Muscle layer of colon (tissue), 2 donors: ENCODE measurements around the gene ETFA.
"Not testable (repeated sequence)": the region's sequence is repeated elsewhere in the genome, so short reads cannot be mapped to it uniquely, and the experiment has no call there.

Experiments
- H3K27ac ChIP-seq: one replicate; pipeline ENCODE4 v1.7.0; 2013; ENCODE audit warnings: low read depth, mild to moderate bottlenecking, low read length, moderate library complexity
- H3K27me3 ChIP-seq, 2 donors: one replicate each; pipeline ENCODE4 v1.7.0; 2013; ENCODE audit warnings: low read length in 2 of 2, mild to moderate bottlenecking in 2 of 2; ENCODE audit not compliant: insufficient read depth in 2 of 2, control insufficient read depth in 1 of 2
- H3K36me3 ChIP-seq: one replicate; pipeline ENCODE4 v1.7.0; 2013; ENCODE audit warnings: mild to moderate bottlenecking, low read length; ENCODE audit not compliant: insufficient read depth
- H3K4me1 ChIP-seq: one replicate; pipeline ENCODE4 v1.7.0; 2013; ENCODE audit warnings: mild to moderate bottlenecking, low read length; ENCODE audit not compliant: insufficient read depth
- H3K4me3 ChIP-seq, 2 donors: one replicate each; pipeline ENCODE4 v1.7.0; 2013; ENCODE audit warnings: low read length in 2 of 2, low read depth in 1 of 2, mild to moderate bottlenecking in 1 of 2, moderate library complexity in 1 of 2
- H3K9ac ChIP-seq: one replicate; pipeline ENCODE4 v1.7.0; 2013; ENCODE audit warnings: low read length
- H3K9me3 ChIP-seq: one replicate; pipeline ENCODE4 v1.7.0; 2013; ENCODE audit warnings: mild to moderate bottlenecking, low read length
- donor health status: abdominal sarcoma.
- donor health status: Adenocarcinoma of cecum.

The ETFA gene

DNA sequence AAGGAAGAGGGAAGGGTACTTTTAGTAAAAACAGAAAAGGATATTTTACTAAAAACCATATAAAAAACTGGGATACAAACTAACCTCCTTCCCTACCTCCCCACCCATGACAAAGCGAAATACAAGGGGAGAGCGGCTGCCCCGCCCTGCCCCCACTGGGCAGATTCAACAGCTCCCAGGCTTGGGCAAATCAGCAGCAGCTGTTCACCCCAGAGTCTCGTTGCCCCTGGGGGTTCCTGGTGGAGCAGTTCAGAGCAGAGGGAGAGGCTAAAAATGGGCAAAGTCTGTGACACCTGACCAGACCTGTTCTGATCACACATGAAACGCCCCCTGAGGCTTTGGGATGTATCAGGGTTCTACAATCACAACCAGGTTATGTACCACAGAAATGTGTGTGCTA is 2.5 kb upstream of the ETFA start:
- Histone ChIP-seq H3K36me3 (no peaks in the 10 kb centered on the region), H3K9ac (no peak overlapping the region), H3K27ac (no peak overlapping the region), H3K27me3 (no peaks in the 10 kb centered on the region), H3K4me3 (no peak overlapping the region), H3K9me3 (no peaks in the 10 kb centered on the region), H3K4me1 (peaks cover 12% of the 10 kb centered on the region)

DNA sequence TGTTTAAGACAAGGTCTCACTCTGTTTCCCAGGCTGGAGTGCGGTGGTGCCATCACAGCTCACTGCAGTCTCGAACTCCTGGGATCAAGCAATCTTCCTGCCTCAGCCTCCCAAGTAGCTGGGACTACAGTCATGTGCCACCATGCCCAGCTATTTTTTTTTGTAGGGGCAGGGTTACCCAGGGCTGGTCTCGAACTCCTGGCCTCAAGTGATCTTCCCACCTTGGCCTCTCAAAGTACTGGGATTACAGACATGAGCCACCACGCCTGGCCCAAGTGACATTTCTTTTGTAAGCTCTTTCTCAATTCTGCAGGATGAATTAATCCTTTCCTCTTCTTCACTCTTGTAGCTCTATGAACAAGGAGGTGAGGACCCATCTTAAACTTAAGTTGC is 1.9 kb upstream of the ETFA start:
- H3K9me3 ChIP-seq, H3K9ac ChIP-seq, H3K27me3 ChIP-seq, H3K27ac ChIP-seq, H3K36me3 ChIP-seq, H3K4me3 ChIP-seq: not testable (repeated sequence)
- H3K4me1 ChIP-seq: peaks cover 12% of the 10 kb centered on the region

DNA sequence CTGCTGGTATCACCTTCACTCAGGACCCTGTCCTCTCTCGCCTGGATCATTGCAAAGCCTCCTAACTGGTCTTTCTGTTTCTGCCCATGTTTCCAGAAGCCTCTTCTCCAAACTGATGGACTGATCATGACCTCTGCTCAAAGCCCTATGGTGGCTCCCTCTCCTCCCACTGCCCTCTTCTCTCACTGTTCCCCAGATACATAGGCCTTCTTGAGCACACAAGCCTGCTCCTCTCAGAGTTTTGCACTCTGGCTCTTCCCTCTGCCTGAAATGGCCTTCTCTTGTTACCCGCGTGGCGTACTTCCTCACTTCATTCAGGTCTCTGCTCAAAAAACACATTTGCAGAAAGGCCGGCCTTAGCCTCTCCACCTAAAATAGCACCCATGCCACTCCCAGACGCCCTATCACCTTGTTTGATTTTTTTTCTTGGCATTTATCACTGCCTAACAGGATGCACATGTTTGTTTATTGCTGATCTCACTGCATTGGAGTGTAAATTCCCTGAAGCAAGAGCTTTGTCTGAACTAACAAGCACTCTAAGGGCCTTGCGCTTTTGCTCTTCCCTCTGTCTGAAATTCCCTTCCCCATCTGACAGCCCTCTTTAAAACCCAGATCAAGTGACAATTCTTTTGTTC is 1.4 kb upstream of the ETFA start:
- Histone ChIP-seq H3K27ac (no peak overlapping the region), H3K9ac (no peak overlapping the region), H3K27me3 (no peaks in the 10 kb centered on the region)

DNA sequence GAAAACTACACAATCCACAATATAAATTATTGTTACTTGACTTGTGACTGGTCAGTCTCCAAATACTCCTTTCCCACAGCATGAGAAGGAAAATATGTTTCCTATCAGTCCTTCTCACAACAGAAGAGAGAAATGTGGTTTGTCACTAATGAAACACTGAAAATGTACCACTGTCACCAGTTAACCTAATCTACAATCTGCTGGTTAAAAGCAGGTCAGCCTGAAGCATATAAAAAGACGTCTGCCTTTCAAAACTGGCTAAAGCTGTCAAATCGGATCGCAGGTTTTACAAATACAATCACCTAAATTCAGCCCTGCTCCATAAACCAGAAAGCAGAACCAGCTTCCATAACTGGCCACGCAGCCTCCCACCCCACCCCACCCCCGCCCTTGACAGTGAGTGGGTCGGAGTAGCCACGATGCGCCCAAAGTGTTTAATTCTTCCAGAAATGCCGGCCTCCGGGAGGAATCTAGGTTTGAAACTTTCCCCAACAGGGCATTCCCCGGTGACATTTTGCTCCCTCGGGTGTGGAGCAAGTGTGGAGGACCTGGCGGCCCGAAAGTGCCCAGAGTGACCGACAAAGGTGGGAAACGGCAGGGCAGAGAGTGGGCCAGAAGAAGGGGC is 682 bp downstream of the ETFA start:
- no peaks in the 10 kb centered on the region for H3K36me3 ChIP-seq
- H3K9me3 ChIP-seq: no peaks in the 10 kb centered on the region
- H3K27ac ChIP-seq: peak overlapping the region; percentile 75
- H3K4me3 ChIP-seq: peak overlapping the region; percentile 83 to 85
- peak overlapping the region; percentile 91 for H3K9ac ChIP-seq
- peaks cover 12% of the 10 kb centered on the region for H3K4me1 ChIP-seq
- H3K27me3 ChIP-seq: no peaks in the 10 kb centered on the region

More for the DNA sequence above, 1.4 kb upstream of the ETFA start:
- peaks cover 12% of the 10 kb centered on the region for H3K4me1 ChIP-seq
- no peaks in the 10 kb centered on the region for H3K9me3 ChIP-seq
- H3K4me3 ChIP-seq: no peak overlapping the region
- no peaks in the 10 kb centered on the region for H3K36me3 ChIP-seq

DNA sequence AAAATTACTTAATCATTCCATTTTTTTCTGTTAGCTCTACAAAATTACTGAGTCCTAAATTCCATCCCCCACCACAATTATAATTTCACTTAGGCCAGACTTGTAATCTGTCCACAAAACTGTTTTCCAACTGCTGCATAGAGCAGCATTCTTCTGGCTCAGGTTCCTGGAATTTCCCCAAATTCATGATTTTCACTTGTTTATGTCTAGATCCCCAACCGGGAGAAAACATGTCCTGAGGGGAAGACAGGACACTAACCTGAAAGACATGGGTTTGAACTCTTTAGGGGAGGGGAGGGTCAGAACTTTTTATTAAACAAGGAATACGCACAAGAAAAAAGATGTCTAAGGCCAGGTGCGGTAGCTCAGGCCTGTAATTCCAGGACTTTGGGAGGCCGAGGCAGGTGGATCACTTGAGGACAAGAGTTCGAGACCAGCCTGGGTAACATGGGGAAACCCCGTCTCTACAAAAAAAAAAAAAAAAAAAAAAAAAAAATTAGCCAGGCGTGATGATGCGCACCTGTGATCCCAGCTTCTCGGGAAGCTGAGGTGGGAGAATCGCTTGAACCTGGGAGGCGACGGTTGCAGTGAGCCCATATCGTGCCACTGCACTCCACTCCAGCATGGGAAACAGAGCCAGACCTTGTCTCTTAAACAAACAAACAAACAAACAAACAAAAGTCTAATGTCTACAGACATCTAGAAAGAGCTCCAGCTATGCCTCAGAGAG is 1.5 kb downstream of the ETFA start:
- Histone ChIP-seq H3K27me3 (no peaks in the 10 kb centered on the region), H3K4me3 (peak overlapping the region in 1 of 2 donors; percentile 85), H3K4me1 (peaks cover 12% of the 10 kb centered on the region), H3K36me3 (no peaks in the 10 kb centered on the region), H3K9me3 (no peaks in the 10 kb centered on the region), H3K27ac (no peak overlapping the region), H3K9ac (peak overlapping the region; percentile 91)

DNA sequence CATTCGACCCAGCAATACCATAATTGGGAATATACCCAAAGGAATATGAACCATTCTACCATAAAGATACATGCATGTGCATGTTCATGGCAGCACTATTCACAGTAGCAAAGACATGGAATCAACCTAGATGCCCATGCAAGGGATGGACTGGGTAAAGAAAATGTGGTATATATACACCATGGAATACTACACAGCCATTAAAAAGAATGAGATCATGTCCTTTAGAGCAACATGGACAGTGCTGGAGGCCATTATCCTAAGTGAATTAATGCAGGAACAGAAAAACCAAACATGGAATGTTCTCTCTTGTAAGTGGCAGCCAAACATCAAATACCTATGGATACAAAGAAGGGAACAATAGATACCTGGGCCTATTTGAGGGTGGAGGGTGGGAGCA is 7.4 kb downstream of the ETFA start:
- Histone ChIP-seq H3K4me1 (no peaks in the 10 kb centered on the region), H3K4me3 (no peak overlapping the region), H3K27ac (no peak overlapping the region), H3K9ac (no peak overlapping the region), H3K9me3 (no peaks in the 10 kb centered on the region), H3K36me3 (no peaks in the 10 kb centered on the region), H3K27me3 (no peaks in the 10 kb centered on the region)

DNA sequence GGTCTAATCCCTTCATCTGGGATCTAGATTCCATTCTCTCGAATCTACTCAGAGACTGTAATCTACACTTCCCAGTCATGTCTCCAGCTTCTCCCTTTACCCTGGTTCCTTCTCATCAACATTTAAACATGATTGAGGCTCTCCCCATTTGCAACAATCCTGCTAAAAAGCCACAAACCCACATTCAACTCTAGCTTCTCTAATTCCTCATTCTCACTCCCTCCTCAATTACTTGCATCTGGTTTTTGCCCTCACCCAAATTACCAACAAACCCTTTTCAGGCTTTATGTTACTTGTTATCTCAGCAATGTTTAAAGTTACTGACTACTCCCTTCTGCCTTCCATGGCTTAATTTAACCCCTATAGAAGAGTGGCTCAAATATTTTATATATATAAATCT is 11.5 kb downstream of the ETFA start:
- no peak overlapping the region for H3K4me3 ChIP-seq
- H3K9ac ChIP-seq: no peak overlapping the region
- no peaks in the 10 kb centered on the region for H3K27me3 ChIP-seq
- no peaks in the 10 kb centered on the region for H3K36me3 ChIP-seq
- H3K4me1 ChIP-seq: no peaks in the 10 kb centered on the region
- H3K27ac ChIP-seq: no peak overlapping the region
- H3K9me3 ChIP-seq: no peaks in the 10 kb centered on the region

DNA sequence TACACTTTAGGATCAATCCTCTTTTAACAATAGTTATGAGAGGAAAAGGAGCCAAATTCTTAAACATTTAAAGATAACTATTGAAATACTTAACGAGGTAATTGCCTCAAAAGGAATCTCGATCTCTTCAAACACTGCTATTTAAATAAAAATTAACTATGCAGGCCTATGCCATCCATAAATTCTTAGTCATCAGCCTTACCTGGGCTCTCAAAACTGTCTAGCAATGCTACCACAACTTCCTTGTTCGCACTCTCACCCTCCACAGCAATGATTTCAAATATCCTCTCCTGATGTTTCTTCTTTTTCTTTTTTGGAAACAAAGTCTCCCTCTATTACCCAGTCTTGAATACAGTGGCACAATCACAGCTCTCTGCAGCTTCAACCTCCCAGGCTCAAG is 12.3 kb downstream of the ETFA start:
- Histone ChIP-seq H3K4me1 (no peaks in the 10 kb centered on the region), H3K4me3 (no peak overlapping the region), H3K27ac (no peak overlapping the region), H3K36me3 (no peaks in the 10 kb centered on the region), H3K27me3 (no peaks in the 10 kb centered on the region), H3K9ac (no peak overlapping the region), H3K9me3 (no peaks in the 10 kb centered on the region)

DNA sequence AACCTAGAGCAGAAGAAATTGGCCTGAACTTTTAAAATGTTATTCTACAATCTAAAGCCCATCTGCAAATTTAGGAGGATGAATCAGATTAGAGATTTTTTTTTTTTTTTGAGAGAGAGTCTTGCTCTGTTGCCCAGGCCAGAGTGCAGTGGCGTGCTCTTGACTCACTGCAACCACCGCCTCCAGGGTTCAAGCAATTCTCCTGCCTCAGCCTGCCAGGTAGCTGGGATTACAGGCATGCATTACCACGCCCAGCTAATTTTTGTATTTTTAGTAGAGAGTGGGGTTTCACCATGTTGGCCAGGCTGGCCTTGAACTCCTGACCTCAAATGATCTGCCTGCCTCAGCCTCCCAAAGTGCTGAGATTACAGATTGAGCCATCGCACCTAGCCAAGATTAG is 13.3 kb downstream of the ETFA start:
- H3K27ac ChIP-seq, H3K36me3 ChIP-seq, H3K4me1 ChIP-seq, H3K9ac ChIP-seq, H3K9me3 ChIP-seq, H3K4me3 ChIP-seq, H3K27me3 ChIP-seq: not testable (repeated sequence)

DNA sequence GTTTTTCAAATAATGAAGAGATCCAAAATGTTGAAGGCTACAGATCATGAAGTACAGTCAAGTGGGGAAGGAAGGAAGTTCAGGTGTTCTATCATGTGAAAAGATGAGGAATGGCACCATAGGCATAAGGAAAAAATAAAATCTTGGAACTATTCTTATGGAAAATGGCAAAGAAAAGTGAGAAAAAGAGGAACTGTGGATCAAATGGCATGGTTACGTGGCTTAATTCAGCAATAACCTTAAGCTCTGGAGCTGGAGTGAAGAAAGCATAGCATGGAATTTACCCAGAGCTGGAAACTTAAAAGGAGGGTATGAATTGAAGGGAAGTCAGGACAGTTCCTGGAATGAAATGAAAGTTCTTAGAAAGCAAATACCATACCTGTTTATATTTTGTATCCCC is 14.4 kb downstream of the ETFA start:
- no peaks in the 10 kb centered on the region for H3K36me3 ChIP-seq
- H3K9me3 ChIP-seq: no peaks in the 10 kb centered on the region
- H3K4me3 ChIP-seq: no peak overlapping the region
- no peak overlapping the region for H3K9ac ChIP-seq
- no peak overlapping the region for H3K27ac ChIP-seq
- no peaks in the 10 kb centered on the region for H3K27me3 ChIP-seq
- no peaks in the 10 kb centered on the region for H3K4me1 ChIP-seq

DNA sequence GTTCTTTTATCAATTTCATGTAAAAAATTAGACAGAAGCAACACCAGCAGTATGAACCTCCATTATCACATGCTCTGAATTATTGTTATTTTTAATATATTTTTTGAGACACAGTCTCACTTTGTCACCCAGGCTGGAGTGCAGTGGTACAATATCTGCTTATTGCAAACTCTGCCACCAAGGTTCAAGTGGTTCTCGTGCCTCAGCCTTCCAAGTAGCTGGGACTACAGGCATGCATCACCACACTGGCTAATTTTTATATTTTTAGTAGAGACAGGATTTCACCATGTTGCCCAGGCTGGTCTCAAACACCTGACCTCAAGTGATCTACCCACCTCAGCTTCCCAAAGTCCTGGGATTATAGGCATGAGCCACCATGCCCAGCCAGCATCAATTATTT is 16.8 kb downstream of the ETFA start:
- not testable (repeated sequence) for H3K4me3 ChIP-seq, H3K27me3 ChIP-seq, H3K36me3 ChIP-seq, H3K9ac ChIP-seq, H3K9me3 ChIP-seq, H3K4me1 ChIP-seq, H3K27ac ChIP-seq

DNA sequence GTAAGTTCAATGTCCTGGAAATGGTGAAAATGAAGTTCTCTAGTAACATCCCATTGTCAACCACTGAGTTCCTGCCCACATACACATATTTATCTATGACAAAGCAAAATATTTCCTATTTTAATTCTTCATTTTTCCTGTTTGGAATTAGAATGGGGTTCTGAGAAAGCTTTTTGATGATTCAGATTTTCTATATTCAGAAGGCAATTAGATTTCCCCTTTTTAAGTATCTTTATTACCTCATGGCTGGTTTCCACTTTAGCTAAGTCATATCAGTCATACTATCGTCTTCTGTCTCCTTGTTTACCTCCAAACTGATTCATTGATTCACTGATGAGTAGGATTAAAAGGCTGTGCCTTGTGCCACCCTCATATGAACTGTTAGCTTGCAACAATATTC is 17.9 kb downstream of the ETFA start:
- H3K36me3 ChIP-seq: no peaks in the 10 kb centered on the region
- no peaks in the 10 kb centered on the region for H3K4me1 ChIP-seq
- H3K9me3 ChIP-seq: no peaks in the 10 kb centered on the region
- no peak overlapping the region for H3K9ac ChIP-seq
- no peak overlapping the region for H3K4me3 ChIP-seq
- no peak overlapping the region for H3K27ac ChIP-seq
- no peaks in the 10 kb centered on the region for H3K27me3 ChIP-seq
